Measurements from ENCODE around the gene CPEB3. TPM values are rescaled to one million over a fixed set of nuclear protein-coding genes. Genes with fewer than 3 reads are reported as not detected.
"Not testable (repeated sequence)": the region's sequence is repeated elsewhere in the genome, so short reads cannot be mapped to it uniquely, and the experiment has no call there.

CPEB3 gene
- total RNA-seq, 3 donors from 2014 or later = 7.4 to 11.0 (median 8.2) TPM

DNA sequence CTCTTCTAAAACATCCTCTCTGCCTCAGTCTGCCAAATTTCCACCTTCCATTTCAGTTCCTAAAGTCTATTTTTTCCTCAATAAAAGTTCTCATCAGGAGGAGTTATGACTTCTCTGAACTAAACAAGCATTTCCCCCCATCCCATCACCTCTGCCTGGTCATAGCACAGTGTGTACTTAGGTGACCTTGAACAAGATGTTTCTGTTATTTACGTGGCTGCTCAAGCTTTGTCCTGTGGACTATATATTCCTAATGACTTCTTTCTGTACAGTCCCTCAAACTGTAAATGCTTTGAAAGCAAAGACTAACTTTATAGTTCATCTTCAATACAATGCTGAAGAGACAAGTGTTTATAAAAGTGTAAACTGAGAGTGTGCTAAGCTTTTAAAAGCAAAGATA lies 166.9 kb downstream of the CPEB3 start:
- DNase-seq = no peak
- Histone ChIP-seq H3K4me1 (ENCODE audit: low read depth) (peaks cover 22% of the 10 kb centered on the region), H3K4me3 (no peak overlapping the region), H3K36me3 (ENCODE audit: low read depth) (no peaks in the 10 kb centered on the region), H3K9me3 (no peaks in the 10 kb centered on the region)
- TF ChIP-seq, protein P1, sequence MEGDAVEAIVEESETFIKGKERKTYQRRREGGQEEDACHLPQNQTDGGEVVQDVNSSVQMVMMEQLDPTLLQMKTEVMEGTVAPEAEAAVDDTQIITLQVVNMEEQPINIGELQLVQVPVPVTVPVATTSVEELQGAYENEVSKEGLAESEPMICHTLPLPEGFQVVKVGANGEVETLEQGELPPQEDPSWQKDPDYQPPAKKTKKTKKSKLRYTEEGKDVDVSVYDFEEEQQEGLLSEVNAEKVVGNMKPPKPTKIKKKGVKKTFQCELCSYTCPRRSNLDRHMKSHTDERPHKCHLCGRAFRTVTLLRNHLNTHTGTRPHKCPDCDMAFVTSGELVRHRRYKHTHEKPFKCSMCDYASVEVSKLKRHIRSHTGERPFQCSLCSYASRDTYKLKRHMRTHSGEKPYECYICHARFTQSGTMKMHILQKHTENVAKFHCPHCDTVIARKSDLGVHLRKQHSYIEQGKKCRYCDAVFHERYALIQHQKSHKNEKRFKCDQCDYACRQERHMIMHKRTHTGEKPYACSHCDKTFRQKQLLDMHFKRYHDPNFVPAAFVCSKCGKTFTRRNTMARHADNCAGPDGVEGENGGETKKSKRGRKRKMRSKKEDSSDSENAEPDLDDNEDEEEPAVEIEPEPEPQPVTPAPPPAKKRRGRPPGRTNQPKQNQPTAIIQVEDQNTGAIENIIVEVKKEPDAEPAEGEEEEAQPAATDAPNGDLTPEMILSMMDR (IDR thresholded peaks at IDR 0.05) = no peak
- intact Hi-C loops (cut with DNase I, micrococcal nuclease) = no loop called here
- ATAC-seq = no peak

DNA sequence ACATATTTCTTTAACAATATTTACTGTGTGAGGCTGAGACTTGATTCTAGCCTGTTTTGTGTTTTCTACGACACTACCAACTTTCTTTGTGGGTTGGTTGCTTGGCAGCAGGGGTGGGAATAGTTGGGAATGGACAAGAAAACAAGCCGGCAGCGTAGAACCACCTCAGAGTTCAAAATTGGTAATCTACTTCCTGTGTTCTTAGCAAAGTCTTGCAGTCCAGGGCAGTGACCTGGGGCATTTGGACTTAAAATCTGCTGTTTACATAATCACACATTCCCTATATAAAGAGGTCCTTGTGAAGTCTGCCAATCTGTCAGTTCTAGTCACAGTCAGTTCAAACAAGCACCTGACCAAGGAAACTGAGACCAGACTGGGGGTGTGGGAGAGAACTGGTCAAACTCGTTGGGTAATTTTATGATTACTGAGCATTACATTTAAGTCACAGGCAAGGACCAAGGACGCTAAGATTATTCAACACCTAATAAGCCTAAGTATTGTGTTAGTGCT lies 167.9 kb downstream of the CPEB3 start:
- ATAC-seq (peak; percentile 79), DNase-seq (peak in 1 of 3 donors; percentile 26)
- peaks cover 22% of the 10 kb centered on the region for H3K4me1 ChIP-seq (ENCODE audit: low read depth)
- no peaks in the 10 kb centered on the region for H3K36me3 ChIP-seq (ENCODE audit: low read depth)
- intact Hi-C loops (cut with DNase I, micrococcal nuclease) = no loop called here
- H3K4me3 ChIP-seq = no peak overlapping the region
- no peaks in the 10 kb centered on the region for H3K9me3 ChIP-seq
- TF ChIP-seq, protein P1 (IDR thresholded peaks at IDR 0.05) = no peak

DNA sequence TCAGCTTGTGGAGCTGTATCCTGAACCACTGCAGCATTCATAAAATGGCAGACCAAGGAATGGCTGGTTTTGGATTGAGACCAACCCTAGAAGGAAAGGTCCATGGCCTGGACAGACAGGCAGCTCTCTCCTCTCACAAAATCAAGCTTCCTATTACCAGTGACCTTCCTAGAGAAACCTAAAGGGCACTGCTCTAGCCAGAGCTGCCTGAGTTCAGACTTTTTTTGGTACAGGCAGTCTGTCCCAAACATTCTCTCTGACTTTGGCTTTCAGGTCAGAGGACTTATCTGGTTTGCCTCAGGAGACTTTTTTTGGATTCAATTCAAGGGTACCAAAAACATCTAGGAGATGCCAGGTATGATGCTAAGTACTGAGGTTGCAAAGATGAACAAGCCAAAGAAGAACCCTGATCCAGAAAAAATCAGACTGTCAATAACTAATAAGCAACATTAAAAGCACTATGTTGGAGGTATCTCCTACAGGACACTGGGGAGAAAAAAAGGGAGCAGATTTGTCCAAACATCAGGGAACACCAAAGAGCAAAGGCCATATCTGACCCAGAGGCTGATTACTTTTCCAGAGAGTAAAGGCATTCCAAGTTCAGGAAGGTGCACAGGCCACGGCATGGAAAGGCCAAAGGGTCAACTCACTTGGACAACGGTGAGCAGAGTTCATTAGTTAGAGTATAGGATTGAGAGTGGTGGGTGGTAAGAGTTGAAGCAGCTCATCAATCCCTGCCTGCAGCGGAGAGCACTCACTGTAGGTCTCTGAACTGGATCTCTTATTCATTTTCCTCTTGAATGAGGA lies 169.0 kb downstream of the CPEB3 start:
- DNase-seq = no peak
- Histone ChIP-seq H3K36me3 (ENCODE audit: low read depth) (no peaks in the 10 kb centered on the region), H3K4me3 (no peak overlapping the region), H3K4me1 (ENCODE audit: low read depth) (peaks cover 22% of the 10 kb centered on the region), H3K9me3 (no peaks in the 10 kb centered on the region)
- intact Hi-C loops (cut with DNase I, micrococcal nuclease) = no loop called here
- TF ChIP-seq, protein P1 (IDR thresholded peaks at IDR 0.05) = no peak
- ATAC-seq = no peak

DNA sequence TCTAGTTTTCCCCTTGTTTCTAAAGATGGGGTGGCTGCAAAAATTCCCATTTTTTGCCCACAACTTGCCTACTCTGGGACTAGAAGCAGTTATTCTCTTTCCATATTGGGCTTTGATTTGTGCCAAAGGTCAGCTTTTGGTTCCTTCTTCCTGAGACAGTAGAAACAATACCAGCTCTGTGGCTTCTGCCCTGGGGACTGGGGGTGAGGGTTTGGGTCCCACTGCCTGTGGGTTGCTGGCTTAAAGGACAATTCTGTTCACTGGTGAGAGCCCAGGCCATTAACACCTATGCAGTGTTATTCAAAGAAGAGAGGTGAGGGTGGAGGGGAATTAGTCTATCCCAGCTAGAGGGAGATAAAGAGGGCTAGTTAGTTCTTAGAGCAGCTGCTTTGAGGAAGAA lies 171.5 kb downstream of the CPEB3 start:
- DNase-seq (no peak), ATAC-seq (no peak)
- no peaks in the 10 kb centered on the region for H3K36me3 ChIP-seq (ENCODE audit: low read depth)
- TF ChIP-seq, protein P1 (IDR thresholded peaks at IDR 0.05) = no peak
- H3K4me3 ChIP-seq = no peak overlapping the region
- H3K9me3 ChIP-seq = no peaks in the 10 kb centered on the region
- H3K4me1 ChIP-seq (ENCODE audit: low read depth) = peaks cover 15% of the 10 kb centered on the region
- intact Hi-C loops (cut with DNase I, micrococcal nuclease) = no loop called here

DNA sequence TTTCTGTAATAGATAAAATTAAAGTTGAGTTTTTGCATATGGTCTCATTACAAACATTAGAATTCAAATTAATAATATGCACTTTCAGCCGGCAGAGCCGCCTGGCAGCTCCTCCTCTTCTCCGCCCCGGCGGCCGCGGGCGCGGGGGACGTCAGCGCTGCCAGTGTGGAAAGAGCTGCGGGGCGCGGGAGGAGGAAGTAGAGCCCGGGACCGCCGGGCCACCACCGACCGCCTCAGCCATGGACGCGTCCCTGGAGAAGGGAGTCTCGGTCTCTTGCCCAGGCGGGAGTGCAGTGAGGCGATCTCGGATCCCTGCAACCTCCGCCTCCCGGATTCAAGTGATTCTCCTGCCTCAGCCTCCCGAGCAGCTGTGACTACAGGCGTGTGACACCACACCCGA lies 176.0 kb downstream of the CPEB3 start:
- peak; percentile 71 for ATAC-seq

DNA sequence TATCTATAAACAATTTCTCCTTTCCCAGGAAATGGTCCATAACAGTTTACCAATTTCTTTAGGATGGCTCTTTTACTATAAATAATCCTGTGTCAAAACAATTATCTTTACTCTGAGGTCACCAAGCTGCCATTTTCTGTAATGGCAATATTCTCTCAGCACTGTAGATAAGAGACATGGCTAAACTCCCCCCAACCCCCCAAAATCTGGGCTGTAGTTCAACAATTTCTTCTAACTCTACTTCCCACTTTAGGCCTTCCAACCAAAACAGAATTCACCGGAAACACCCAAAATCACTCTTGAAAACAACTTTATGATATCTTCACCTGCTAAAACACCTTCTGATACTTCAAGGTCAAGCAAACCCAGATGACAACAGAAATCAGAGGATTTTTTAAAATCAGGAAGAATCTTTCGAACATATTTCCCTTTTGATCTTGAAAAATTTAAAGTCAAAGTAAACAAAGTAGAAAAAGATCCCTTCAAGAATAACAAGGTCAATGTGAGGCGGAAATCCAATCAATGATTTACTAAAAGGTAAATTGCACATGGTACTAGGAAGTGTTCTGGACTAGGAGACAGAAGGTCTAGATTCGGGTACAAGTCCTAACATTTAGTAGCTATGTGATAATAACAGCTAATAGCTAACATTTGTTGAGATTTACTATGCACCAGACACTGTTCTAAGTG lies 176.8 kb downstream of the CPEB3 start:
- Histone ChIP-seq H3K36me3 (ENCODE audit: low read depth) (no peaks in the 10 kb centered on the region), H3K4me1 (ENCODE audit: low read depth) (peaks cover 6% of the 10 kb centered on the region), H3K4me3 (no peak overlapping the region), H3K9me3 (no peaks in the 10 kb centered on the region)
- ATAC-seq (peak; percentile 81), DNase-seq (no peak)
- intact Hi-C loops (cut with DNase I, micrococcal nuclease) = no loop called here
- TF ChIP-seq, protein P1 (IDR thresholded peaks at IDR 0.05) = no peak

More for the DNA sequence above, 176.0 kb downstream of the CPEB3 start:
- intact Hi-C loops (cut with DNase I, micrococcal nuclease); H3K36me3 ChIP-seq (ENCODE audit: low read depth); H3K4me3 ChIP-seq; H3K4me1 ChIP-seq (ENCODE audit: low read depth); H3K9me3 ChIP-seq: not testable (repeated sequence)
- DNase-seq = peak in 2 of 3 donors; percentile 14 to 62

All from mucosa of descending colon (tissue), 3 donors.